Measurements from ENCODE around the gene SLC48A1. TPM values are rescaled to one million over a fixed set of nuclear protein-coding genes. Genes with fewer than 3 reads are reported as not detected.

SLC48A1 gene
- total RNA-seq, 1 experiment from 2014 or later = 4.6 TPM

DNA sequence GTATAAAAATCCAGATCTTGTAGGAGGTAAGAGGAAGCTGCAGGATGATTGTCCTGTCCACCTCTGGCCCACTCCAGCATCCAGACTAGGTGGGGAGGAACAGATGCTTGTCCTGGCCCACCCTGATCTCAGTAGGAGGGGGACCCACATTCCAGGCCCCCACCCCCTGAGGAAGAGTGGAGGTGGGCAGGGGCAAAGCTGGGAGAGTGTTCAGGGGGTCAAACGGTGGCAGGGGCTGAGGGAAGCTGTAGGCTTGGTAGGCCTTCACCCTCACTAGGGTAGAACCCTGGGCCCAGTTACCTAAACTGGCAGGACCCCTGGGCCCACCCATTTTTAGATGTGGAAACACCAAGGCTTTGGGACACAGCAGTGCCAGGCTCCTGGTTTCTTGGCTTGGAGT lies 4.1 kb downstream of the SLC48A1 start:
- no peak for DNase-seq (ENCODE audit: low read depth)

DNA sequence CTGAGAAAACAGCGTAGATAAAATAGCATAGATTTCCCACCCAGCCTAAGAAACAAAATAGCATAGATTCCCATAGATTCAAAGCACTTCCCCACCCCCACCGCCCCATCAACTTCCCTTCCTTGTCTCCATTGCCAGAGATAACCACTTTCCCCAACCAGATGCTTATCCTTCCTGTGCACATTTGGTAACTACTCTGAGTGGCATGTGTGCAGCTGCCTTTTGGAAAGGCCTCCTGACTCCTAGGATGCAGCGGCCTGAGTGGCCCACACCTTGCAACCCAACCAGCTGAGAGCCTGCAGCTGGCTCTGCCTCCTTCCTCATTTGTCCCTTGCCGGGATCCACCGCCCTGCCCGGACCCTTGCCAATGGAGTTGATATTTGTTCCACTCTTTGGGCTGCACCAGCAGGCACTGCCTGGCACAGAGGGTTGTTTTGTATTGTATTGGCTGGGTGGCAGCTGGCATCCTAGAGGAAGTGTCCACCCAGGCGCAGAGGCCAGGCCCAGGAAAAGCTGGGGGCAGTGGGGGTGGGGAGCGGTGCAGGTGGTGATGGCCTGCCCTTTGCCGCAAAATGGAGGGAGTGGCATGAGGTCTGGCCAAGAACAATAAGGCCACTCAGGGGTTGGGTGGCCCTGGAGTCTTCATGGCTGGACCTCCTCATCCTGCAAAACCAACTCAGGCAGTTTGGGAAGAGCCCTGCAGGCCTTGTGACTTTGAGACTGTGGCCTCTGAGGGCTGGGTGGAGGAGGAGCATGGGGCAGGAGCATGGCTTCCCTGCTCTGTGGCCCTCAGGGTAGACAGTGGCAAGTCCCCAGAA lies 4.9 kb downstream of the SLC48A1 start:
- DNase-seq (ENCODE audit: low read depth) = no peak

DNA sequence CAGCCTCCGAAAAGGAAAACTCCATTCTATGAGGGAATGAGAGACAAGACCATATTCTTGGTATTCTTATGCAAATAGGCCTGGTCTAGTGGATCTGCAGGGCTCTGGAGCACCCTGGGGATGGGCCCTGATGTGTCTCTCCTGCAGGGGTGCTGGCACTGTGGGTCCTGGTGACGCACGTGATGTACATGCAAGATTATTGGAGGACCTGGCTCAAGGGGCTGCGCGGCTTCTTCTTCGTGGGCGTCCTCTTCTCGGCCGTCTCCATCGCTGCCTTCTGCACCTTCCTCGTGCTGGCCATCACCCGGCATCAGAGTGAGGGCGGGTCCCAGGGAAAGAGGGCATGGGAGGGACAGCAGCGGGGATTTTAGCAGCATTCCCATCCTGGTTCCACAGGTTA lies 5.8 kb downstream of the SLC48A1 start:
- no peak for DNase-seq (ENCODE audit: low read depth)

DNA sequence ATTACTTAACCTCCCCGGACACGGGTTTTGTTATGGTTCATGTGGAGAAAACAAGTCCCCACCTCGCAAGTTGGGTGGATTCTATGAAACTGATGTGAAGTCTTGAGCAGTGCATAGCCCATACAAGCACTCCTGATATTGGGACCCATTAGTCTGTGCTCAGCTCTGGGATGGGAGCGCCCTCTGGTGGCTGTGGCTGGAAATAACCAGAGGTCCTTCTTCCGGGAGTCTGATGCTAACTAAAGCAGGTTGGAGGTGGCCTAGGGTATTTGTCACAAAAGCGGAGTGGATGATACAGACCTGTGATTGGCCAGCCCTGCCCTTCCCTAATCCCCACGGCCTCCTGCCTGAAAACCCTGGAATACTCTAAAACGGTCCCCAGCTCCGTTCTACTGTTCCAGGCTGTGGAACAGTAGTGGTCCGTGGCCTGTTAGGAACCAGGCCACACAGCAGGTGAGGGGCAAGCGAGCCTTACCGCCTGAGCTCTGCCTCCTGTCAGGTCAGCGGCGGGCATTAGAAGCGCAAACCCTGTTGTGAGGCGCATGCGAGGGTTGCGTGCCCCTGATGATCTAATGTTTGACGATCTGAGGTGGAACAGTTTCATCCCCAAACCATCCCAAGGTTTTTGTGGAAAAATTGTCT lies 6.4 kb downstream of the SLC48A1 start:
- peak; percentile 86 for DNase-seq (ENCODE audit: low read depth)

DNA sequence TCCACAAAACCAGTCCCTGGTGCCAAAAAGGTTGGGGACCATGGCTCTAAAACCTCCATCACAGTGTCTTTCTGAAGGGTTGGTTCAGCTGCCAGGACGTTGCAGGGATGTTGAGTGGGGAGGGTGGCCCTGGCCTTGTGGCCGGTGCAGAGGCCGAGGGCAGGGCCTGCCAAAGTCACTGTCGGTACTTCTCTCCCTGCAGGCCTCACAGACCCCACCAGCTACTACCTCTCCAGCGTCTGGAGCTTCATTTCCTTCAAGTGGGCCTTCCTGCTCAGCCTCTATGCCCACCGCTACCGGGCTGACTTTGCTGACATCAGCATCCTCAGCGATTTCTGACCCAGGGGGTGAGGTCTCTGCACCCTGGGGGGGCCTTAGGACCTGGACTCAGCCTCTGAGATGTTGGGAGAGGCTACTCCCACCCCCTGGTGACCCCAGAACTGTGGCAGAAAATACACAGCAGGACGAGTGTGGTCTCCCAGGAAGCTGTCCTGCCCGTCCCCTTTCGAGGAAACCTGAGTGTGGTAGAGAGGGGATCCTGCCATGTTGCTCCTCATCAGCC lies 7.0 kb downstream of the SLC48A1 start:
- DNase-seq (ENCODE audit: low read depth) = no peak

DNA sequence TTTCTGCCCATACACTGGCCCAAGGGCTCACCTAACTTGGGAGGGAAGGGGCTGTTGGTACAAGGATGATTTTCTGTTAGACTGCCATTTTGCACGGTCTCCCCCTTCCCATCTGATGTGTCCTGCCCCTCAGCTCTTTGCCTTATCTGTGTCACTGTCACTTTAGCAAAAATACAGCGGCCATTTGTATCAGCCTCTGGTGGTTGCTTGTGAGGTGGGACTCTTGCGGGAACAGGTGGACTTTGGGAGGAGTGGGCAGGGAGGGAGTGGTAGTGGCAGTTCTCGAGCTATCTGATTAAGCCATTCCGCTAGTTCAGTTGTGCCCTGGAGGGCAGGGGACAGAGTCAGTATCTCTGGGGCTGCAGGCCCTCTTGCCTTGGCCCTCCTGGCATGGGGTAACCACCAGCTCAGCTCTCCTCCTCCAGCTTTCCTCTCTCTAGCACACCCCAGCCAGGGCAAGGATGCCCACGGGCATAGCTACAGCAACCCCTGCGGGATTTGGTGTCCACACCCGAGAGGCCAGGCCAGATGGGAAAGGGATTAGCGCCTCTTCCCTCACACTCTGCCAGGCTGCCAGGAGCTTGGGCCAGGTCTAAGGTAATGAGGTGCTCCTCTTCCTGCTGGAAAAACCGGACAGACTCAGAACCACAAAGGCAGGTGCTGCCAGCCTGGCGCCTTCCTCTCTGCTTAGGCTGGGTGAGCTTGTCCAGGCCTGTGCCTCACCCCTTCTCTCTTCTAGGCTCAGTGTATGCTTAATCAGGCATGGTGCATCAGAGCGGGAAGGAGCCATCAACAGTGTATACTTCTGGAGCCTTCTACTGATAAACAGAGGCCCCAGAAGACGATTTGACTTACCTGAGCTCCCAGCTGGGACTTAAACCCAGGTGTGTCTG lies 8.7 kb downstream of the SLC48A1 start:
- DNase-seq (ENCODE audit: low read depth) = no peak

DNA sequence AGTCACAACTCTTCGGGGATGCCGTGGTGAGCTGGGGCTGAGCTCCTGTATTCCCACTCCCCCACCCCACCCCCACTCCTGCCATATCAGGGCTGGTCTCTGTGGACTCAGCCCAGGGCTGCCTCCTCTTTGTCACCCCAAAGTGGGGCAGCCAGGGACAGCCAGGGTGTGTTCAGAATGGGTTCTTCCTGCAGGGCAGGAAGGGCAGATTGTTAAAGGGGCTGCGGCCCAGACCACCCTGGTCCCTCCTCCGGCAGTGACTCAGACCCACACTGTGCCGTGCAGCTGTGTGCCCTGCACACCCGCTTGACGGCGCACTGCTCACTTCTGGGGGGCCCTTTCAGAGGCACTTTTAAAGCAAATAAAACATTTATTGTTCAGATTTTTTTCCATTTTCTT lies 9.3 kb downstream of the SLC48A1 start:
- DNase-seq (ENCODE audit: low read depth) = no peak

DNA sequence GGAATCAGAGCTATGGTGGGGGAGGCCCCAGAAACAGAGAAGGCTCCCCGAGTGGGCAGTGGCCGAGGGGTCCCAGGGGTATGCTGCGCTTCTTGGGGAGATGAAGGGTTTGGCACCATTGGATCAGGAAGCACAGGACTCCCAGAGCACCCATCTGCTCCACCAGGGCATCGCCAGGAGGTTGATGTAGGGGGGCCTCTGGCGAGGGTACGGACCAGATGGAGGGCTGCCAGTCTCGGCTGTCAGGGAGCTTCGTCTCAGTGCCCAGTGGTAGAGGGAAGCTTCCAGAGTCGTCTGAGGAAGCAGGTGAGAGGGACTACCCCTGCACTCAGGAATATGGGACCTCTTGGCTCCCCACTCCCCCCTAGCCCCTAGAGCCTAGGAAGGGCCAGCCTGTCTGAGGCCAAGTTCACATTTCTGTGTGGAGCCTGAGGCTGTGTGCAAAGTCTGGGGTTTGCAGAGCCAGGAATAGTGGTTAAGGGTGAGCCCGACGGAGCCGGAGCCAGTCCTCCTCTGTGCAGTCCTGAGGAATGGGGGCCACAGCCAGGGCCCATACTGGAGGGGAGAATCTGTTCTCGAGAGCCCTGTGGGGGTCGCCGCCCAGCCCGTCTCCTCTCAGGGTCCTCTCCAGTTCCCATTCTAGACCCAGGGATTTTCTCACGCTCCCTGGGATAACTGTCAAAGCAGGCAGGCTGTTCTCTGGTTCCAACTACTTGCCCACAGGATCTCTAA lies 10.2 kb downstream of the SLC48A1 start:
- DNase-seq (ENCODE audit: low read depth) = no peak

DNA sequence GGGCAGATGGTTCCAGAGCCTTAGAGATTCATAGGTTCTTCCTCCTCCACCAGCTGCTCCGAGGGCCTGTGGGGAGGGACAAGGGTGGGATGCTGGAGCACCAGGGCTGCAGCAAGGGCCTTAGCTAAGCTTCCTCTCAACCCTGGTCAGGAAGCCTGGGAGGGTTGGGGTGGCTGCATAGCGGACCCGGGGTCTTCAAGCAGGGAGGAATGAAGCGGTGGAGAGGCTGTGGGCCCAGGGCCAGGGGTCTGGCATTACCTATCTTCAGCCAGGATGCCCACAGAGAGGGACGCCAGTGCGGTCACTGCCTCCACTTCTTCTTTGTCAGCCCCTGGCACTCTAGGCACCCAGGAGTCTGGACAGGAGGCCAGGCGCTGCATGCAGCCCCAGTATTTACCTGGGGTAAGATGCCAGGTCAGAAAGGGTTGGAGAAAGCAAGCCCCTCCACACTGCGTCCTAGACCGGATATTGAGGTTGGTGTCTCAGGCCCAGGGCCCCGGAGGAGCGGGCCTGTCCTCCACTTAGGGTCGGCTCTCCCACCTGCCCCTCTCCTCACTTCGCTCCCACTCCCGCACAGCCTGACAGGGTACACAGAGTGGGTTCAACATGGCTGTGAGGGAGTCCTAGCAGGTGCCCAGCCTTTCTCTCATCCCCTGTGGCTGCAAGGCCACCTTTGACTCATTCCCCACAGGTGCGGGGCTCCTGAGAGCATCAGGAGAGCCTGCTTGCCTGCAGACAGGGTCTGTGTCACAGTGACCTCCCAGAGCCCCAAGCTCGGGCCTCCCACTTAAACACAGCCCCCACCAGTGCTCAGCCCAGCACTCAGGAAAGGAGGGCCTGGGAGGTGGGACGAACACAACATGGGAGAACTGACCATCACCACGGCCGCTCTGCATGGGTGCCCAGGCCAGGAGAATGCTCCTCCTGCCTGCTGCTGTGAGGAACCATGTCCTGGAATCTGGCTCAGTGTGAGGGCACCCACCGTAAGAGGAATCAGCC lies 11.1 kb downstream of the SLC48A1 start:
- no peak for DNase-seq (ENCODE audit: low read depth)

DNA sequence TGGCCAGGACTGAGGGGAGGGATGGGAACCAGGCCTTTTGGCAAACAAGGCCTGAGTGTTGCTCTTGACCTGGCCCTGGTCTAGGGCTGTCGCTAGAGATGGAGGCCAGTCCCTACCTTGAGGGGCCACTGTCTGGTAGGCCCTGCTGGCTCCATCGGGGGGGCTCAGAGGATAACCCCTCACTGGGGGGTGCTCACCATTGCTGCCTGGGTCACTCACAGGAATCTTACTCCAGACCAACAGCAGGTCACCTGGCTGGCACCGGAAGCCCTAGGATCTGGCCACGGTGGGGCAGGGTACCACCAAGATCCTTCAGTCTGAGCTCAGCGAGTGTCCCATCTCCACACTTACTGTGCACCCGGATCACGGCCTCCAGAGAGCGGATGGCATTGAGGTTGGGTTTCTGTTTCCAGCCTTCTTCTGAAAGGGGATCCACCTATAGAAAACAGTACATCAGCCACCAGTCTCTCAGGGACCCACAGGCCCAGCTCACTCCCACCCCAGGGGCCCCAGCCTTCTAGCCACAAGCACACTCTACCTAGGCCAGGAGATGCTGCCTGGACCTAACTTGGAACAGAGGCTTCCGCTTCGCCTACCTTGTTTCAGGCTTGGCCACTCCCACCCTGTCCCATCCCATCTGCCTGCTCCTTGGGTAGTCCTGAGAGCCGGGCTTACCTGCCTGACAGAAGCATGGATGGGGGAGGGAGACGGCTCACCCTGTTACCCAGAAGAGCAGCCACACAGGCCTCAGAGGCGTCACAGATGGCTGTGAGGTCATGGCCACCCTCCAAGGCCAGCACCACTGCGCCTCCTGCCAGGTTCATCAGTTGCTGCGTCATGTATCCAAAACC lies 12.2 kb downstream of the SLC48A1 start:
- no peak for DNase-seq (ENCODE audit: low read depth)

DNA sequence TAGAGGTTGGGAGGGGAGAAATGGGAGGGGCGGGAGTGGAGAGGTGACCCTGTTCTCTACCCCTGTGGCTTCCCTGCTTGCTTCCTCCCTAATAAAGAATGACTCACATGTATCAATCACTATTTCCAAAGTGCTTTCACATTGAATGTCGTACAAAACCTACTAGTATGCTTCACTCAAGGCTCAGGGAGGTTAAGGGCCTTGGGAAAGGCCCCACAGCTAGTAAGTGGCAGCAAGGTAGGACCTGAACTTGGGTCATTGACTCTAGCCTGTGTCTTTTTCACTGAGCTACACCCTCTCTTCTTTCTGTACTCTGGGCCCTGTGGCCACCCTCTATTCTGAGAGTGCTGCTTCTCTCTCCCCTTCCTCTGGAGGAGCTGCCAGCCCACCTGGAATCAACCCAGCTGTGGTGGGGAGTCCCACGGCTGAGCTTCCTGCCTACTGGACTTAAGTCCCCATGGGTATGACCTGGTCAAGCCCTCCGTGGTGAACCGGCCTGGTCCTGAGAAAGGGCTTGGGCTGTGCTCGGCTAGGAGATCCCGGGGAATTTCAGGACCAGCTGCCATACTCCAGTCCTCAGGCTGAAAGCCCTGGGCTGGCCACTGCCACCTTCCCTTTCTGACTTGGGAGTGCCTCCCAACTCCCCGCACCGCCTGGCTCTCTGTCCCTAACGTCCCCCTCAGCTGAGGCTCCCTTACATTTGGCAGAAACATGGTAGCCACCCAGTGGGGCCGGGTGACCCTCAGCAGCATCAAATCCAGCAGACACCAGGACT lies 13.0 kb downstream of the SLC48A1 start:
- DNase-seq (ENCODE audit: low read depth) = no peak

DNA sequence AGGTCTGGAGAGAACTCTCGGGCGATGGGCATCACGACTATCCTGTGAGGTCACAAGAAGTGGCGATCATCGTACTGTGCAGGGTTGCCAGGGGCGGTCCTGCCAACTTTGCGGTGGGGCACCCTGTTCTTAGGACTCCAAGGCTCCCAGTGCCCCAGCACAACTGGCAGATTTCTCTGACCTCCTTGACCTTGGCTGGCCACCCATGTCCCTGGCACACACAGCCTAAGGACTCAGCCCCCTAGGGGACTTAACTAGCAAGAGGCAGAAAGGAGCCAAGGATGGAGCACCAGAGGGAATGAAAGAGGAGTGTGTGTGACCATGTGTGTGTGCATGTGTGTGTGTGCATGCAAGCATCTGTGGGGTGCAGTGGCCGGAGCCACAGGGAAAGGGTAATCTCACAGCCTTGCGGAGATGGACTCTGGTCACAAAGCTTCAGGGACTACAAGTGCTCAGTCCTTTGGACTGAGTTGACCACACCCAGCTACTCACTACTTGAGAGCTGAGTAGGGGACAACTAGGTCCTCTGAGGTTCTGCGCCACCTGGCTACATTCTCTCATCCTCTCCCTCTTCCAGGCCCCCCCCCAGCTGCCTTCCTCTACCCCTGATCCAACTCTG lies 13.7 kb downstream of the SLC48A1 start:
- no peak for DNase-seq (ENCODE audit: low read depth)

DNA sequence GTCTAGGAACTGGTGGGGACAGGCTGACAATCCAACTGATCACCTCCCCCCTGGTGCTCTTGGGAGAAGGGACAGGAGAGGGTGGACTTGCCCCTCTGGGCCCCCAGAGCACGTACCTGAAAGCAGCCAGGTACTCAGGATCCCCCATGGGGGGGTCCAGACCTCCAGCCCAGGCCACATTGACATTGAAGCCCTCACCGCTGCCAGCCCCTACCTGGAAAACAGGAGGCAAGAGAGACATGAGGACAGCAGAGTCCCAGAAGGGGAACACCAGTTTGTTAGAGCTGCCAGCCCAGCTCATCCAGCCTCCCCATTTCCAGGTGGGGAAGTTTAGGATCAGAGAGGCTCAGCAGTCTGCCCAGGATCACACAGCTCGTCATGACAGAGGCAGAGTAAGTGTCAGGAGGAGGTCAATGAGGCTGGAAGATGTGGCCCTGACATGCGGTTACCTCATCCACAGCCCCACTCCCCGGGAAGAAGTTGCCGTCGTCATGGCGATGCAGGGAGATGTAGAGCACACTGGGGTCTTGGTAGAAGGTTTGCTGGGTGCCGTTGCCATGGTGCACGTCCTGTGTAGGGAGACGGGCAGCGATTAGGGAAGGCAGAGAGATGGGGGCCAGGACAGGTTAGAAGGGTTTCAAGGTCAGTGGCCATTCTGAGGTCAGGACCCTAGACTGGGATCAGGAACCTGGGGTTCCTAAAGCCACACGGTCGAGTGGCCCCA lies 14.7 kb downstream of the SLC48A1 start:
- no peak for DNase-seq (ENCODE audit: low read depth)

DNA sequence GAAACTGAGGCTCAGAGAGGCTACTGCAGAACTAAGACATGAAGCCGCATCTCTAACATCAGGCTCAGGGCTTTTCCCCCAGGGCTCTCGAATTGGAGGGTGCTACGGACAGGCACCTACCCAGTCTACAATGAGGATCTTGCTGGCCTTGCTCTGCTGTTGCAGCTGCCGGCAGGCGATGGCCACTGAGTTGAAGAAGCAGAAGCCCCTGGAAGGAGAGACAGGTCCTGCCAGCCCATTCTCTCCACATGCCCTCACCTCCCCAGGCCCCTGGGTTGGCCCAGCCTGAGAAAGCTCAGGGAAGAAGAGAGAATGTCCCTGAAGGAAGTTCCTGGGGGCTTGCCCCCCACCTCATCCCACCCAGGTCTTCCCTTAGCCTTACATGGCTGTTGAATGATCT lies 16.1 kb downstream of the SLC48A1 start:
- no peak for DNase-seq (ENCODE audit: low read depth)

DNA sequence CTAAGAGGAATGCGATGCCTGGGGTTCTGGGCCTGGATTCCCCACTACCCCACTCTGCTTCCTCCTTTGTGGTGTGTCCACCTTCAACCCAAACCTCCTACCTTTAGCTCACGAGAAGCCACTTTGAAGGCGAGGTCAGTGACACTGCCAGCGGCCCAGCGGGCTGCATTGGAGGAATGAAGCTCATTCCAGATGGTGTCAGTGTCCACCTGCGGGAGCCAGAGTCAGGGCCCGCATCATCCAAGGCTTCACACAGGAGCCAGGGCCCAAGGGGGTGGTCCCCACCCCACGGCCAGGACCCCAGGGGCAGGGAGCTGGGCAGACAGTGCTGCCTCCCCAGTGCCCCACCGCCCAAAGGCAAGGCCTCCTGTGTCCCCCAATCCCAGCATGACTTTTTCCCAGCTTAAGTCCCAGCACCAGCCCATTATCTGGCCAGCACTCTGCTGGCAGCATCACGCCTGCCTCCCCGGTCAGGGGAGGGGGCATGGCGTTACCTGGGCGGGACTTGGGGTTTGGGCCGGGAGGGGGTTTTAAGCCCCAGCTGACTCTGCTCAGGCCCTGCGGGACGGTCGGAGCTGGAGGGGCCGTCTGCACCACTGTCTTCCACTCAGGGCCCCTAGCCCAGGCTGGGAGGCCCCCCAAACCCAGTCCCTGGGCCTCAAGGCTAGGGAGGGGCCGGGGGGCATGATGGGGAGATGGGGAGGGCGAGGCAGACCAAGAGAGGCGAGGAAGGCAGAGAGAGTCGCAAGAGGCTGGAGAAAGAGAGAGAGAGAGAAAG lies 16.9 kb downstream of the SLC48A1 start:
- DNase-seq (ENCODE audit: low read depth) = no peak

DNA sequence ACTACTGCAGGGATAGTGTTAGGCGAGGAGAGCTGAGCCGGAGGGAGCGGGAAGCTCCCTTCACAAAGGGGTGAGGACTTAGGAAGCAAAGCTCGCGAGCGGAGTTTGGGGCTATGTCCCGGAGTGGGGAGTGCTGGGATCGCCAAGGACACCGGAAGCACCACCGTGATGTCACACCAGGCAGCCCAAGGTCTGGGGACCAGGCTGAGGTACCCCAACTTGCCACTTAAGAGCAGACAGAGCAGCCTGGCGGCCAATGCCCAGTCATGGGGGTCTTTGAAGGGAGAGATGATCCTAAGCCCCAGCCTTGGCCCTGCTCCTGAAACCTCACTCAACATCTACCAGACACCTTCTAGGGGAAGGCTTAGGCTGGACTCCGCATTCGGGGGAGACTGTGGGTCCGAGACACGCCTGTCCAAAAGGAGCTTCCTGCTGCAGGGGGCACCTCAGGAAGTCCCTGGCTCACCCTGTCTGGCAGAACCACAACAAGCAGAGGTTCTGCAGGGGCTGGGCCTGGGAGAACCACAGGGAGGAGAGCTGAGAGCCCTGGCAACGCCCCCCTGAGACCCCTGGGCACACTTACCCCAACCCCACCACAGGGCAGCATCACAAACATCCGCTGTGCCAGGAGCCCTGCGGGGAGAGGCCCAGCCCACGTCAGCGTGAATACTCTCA lies 17.8 kb downstream of the SLC48A1 start:
- no peak for DNase-seq (ENCODE audit: low read depth)
